Cardiac fibroblast (primary cell): ENCODE measurements around the gene LAIR1.
A peak's percentile ranks its signal among the peaks of the same experiment; 100 is the strongest.

Source experiments
- DNase-seq, 2 donors: peaks; one replicate each; pipeline versions ENCODE4 v3.0.0 to v3.0.0-alpha.2; 2010; ENCODE audit warnings: low read depth in 2 of 2
- H3K4me3 ChIP-seq, 2 donors: replicated peaks in 1 of 2; 1 replicate in 1 of 2; 2 replicates in 1 of 2; pipeline ENCODE4 v1.5.1; 2011; ENCODE audit warnings: low read depth in 2 of 2, low read length in 2 of 2, mild to moderate bottlenecking in 2 of 2, moderate library complexity in 1 of 2
- TF ChIP-seq, protein P1 (sequence below): IDR thresholded peaks from one replicate; pipeline ENCODE4 v1.5.1; 2011; ENCODE audit warnings: low read depth, mild to moderate bottlenecking, low read length, inconsistent platforms

Gene LAIR1

DNA sequence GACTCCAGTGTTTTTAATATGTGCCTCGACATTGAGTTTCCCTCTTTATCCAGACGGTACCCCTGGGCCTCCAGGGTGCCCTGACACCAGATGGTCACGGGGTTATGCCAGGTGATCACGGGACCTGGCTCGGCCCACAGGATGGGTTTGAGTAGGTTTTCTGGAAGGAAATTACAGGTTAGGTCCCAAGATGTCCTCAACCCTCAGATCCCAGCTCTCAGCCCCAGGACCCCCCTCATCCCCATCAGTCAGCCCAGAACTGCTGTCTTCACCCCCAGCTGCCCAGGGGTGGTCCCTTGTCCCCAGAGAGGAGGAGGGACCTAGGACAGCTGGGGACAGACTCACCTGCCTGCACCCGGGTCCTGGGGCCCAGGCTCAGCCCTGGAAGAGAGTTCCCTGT is 26.2 kb downstream of the LAIR1 start:
- no peak for DNase-seq
- TF ChIP-seq, protein P1, sequence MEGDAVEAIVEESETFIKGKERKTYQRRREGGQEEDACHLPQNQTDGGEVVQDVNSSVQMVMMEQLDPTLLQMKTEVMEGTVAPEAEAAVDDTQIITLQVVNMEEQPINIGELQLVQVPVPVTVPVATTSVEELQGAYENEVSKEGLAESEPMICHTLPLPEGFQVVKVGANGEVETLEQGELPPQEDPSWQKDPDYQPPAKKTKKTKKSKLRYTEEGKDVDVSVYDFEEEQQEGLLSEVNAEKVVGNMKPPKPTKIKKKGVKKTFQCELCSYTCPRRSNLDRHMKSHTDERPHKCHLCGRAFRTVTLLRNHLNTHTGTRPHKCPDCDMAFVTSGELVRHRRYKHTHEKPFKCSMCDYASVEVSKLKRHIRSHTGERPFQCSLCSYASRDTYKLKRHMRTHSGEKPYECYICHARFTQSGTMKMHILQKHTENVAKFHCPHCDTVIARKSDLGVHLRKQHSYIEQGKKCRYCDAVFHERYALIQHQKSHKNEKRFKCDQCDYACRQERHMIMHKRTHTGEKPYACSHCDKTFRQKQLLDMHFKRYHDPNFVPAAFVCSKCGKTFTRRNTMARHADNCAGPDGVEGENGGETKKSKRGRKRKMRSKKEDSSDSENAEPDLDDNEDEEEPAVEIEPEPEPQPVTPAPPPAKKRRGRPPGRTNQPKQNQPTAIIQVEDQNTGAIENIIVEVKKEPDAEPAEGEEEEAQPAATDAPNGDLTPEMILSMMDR = no peak
- H3K4me3 ChIP-seq = no peak overlapping the region

DNA sequence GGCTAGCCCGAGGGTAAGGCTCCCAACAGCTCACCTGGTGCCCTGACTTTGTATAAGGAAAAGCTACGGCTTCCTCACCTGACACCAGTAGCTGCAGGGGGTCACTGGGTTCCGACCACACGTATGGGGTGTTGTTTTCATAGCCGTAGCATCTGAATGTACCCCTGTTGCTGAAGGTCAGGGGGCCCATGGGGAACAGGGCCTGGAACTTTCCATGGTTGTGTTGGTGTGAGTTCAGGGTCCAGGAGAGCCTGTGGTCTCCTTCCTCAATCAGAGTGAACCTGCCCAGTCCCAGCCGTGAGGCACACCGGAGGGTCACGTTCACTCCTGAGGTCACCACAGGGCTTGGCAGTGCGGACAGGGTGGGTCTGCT is 26.9 kb downstream of the LAIR1 start:
- TF ChIP-seq, protein P1 = no peak
- DNase-seq = no peak

DNA sequence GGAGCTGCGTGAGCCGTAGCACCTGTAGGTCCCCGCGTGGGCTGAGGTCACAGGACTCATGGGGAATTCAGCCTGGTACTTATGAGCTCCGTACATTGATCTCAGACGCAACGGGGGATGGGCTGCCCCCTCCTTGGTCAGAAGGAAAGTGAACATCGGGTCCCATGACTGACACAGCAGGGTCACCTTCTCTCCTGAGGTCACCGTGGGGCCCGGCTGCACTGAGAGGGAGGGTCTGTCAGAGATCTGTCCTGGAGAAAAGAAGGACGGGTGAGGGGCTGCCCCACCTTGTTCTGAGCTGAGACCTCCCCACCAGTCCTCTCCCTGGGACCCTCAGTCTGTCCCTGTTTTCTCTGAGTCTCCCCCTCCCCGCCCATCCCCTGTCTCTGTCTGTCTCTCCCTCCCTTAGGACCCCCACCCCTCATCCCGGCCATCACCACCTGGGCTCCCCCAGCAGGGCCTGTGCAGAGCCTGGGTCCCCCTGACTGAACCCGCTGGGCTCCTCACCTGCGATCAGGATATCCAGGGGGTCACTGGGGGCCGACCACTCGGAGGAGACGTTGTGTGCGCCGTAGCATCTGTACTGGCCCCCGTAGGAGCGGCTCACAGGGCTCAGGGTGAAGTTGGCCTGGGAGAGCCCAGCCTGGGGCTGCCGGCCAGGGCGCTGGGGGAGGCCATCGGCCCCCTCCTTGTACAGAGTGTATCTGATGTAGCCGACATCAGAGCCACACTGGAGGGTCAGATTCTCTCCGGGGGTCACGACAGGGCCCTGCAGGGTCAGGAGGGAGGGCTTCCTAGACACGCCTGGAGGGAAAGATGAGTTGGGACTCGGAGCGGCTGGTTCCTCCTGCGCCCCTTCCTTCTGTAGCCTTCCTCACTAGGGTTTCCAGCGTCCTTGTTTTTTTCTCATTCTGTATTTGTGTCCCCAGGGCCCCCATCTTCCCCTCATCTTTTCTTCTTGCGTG is 27.6 kb downstream of the LAIR1 start:
- TF ChIP-seq, protein P1 = no peak
- DNase-seq = no peak
- H3K4me3 ChIP-seq = no peak overlapping the region

More for the DNA sequence above, 26.9 kb downstream of the LAIR1 start:
- H3K4me3 ChIP-seq = no peak overlapping the region

DNA sequence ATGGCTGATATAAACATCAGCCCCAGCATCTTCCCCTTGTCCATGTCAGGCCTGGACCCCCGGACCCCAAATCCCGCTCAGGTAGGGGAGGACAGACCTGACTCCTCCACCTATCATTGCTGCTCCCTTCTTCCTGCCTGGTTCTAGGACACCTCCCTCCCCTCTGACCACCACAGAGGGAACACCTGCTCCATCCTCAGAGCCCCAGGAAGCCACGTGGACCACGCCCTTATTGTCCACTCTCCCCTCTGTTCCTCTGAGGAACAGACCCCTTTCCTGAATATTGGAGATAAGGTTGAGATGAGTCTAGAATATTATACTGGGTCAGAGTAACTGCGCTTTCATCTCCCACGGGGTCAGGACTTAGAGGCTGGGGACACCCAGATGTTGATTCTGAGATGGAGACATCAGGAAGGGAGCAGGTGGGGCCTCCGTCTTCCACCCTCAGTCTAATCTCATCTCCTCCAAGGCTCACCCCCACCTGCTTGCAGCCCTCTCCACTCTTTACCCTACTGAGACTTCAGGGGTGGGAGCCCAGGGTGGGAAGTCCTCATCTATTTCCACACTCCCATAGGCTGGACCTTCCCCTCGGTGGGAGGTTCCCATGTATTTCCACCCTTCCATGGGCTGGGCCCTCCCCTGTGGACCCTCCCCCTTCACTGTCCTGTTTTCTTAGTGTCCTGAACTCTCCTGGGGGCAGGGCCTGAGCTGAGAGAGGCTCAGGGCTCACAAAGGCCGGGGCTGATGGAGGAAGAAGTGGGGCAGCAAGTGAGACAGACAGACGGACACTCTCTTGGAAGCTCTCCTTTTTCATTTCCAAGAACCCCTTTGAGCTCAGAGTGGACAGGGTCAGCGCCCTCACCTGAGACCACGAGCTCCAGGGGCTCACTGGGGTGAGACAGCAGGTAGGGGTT is 28.5 kb downstream of the LAIR1 start:
- TF ChIP-seq, protein P1 = no peak
- DNase-seq = no peak
- H3K4me3 ChIP-seq = no peak overlapping the region

DNA sequence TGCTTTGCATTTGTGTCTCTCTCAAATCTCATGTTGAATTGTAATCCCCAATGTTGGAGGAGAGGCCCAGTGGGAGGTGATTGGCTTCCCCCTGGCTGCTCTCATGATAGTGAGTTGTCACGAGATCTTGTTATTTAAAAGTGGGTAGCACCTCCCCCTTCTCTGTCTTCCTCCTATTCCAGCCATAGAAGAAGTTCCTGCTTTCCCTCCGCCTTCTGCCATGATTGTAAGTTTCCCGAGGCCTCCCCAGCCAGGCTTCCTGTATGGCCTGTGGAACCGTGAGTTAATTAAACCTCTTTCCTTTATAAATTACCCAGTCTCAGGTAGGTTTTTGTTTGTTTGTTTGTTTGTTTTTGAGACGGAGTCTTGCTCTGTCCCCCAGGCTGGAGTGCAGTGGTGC is 29.6 kb downstream of the LAIR1 start:
- no peak overlapping the region for H3K4me3 ChIP-seq
- TF ChIP-seq, protein P1 = no peak
- DNase-seq = no peak

DNA sequence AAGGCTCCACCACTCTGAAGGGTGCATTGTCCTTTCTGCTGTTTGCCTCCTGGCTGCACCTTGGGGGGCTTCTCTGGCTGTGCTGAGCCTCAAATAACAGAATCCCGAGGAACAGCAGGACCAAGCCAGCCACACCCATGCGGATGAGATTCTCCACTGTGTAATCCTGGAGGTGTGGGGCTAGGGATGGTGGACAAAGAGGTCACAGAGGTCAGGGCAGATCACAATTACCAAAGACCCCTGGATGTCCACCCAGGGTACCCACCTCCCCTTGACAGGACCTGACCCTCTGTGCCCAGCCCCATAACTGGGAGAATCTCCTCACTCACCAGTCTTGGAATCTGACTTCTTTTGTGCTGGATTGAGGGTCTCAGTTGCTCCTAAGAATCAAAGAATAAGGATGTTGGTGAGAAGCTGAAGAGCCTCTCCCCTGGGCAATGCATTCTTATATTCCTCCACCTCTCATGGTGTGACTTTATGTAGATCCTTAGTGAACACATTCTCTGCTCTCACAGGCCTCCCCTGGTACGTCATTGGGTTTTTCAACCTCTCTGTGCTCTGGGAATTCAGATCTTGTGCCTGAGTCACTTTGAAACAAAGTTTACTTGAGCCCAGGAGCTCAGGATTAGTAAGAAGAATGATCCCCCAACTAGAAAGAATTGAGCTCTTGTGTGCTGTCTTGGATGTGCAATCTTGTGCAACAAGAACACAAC is 31.0 kb downstream of the LAIR1 start:
- peak in 1 of 2 donors; percentile 1 for DNase-seq
- TF ChIP-seq, protein P1 = no peak
- H3K4me3 ChIP-seq = no peak overlapping the region
